ENCODE measurements around the gene WDR82.

- TF ChIP-seq GATA2 (IDR thresholded peaks at IDR 0.05; ENCODE audit: low read depth, low read length) = no peak
- no peak for TF ChIP-seq GATA3 (IDR thresholded peaks at IDR 0.05; ENCODE audit: low read depth, low read length)
Observed at GRCh38 chr3:52222319-52223221, 55.9 kb downstream of the WDR82 start.

All from SH-SY5Y (cell line).